ENCODE data around the gene CALY. TPM values are rescaled to one million over a fixed set of nuclear protein-coding genes. Genes with fewer than 3 reads are reported as not detected.

Gene CALY
- total and polyA plus RNA-seq, 12 donors: 0.55 to 30.7 (median 12.4) TPM; not detected in 4

GRCh38 chr10:133349577-133350011, 12.9 kb upstream of the CALY start:
- DNase-seq: no peak
- 66 to 76% (median 72%) methylated on average over 3 to 9 of the region's 9 CpGs for WGBS, 4 donors
- intact Hi-C loops (cut with DNase I): no loop called here
- Histone ChIP-seq H3K4me3 (no peak overlapping the region), H3K27me3 (peaks cover 13% of the 10 kb centered on the region), H3K27ac (no peak overlapping the region), H3K36me3 (replicated peaks in 1 of 2) (no peaks in the 10 kb centered on the region), H3K4me1 (replicated peaks in 1 of 2) (no peaks in the 10 kb centered on the region), H3K9me3 (replicated peaks in 1 of 3) (no peaks in the 10 kb centered on the region)
- TF ChIP-seq POLR2A (IDR thresholded peaks at IDR 0.05): no peak
- TF ChIP-seq, protein P1, sequence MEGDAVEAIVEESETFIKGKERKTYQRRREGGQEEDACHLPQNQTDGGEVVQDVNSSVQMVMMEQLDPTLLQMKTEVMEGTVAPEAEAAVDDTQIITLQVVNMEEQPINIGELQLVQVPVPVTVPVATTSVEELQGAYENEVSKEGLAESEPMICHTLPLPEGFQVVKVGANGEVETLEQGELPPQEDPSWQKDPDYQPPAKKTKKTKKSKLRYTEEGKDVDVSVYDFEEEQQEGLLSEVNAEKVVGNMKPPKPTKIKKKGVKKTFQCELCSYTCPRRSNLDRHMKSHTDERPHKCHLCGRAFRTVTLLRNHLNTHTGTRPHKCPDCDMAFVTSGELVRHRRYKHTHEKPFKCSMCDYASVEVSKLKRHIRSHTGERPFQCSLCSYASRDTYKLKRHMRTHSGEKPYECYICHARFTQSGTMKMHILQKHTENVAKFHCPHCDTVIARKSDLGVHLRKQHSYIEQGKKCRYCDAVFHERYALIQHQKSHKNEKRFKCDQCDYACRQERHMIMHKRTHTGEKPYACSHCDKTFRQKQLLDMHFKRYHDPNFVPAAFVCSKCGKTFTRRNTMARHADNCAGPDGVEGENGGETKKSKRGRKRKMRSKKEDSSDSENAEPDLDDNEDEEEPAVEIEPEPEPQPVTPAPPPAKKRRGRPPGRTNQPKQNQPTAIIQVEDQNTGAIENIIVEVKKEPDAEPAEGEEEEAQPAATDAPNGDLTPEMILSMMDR (IDR thresholded peaks at IDR 0.05): no peak

DNA sequence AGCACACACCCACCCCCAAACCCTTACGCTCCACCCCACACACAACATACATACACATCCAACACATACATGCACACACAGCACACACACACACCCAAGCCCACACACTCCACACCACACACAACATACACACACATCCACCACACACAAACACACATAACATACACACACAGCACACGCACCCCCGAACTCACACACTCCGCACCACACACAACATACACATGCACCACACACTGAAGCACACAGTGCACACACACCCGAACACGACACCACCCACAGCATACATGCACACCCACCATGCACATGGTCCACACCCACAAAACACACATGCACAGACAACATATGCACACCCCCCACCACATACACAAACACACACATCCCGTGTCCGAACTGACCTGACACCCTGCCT, 12.5 kb upstream of the CALY start:
- 79 to 84% (median 83%) methylated on average over 8 of the region's 8 CpGs for WGBS, 4 donors
- Histone ChIP-seq H3K4me1 (replicated peaks in 1 of 2) (no peaks in the 10 kb centered on the region), H3K4me3 (no peak overlapping the region), H3K27me3 (peaks cover 13% of the 10 kb centered on the region), H3K36me3 (replicated peaks in 1 of 2) (no peaks in the 10 kb centered on the region), H3K9me3 (replicated peaks in 1 of 3) (no peaks in the 10 kb centered on the region), H3K27ac (no peak overlapping the region)
- no peak for DNase-seq
- TF ChIP-seq POLR2A (IDR thresholded peaks at IDR 0.05): no peak
- TF ChIP-seq, protein P1 (IDR thresholded peaks at IDR 0.05): no peak
- intact Hi-C loops (cut with DNase I): no loop called here

DNA sequence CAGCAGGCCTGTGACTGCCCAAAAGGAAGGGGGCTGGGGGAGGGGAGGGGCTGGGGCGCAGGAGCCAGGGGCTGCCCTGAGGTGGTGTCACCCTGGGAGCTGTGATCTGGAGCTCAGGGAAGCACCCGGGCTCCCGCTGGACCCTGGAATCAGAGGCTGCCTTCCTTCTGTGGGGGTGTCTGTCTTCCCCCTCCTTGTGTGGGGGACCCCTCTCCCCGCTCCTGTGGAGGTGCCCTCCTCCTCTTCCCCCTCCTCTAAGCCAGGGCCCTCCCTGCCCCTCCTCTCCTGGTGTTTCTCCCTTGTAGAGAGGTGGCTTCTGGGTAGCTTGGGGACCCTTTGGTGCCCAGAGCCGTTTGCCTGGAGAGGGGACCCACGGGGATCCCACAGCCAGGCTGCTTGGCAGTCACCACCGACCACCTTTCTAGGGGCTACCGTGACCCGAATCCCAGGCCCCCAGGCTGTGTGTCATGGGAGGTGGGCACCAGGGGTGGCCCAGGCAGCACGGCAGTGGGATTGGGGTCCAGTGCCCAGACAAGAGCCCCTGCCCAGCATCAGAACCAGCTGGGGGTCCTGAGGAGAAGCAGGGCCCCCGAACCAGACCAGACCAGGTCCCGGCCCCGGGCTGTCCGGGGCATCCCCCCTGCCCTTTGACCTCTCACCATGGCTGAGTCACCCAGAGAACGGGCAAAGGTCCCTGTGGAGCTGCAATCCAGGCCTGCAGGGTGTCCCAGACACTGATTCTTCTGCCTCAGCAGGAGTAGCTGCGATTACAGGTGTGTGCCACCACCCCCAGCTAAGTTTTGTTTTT, 11.2 kb upstream of the CALY start:
- DNase-seq: no peak
- Histone ChIP-seq H3K4me1 (replicated peaks in 1 of 2) (no peaks in the 10 kb centered on the region), H3K27ac (no peak overlapping the region), H3K4me3 (no peak overlapping the region), H3K9me3 (replicated peaks in 1 of 3) (no peaks in the 10 kb centered on the region), H3K27me3 (peaks cover 18% of the 10 kb centered on the region), H3K36me3 (replicated peaks in 1 of 2) (no peaks in the 10 kb centered on the region)
- no peak for TF ChIP-seq POLR2A (IDR thresholded peaks at IDR 0.05)
- TF ChIP-seq, protein P1 (IDR thresholded peaks at IDR 0.05): no peak
- intact Hi-C loops (cut with DNase I): no loop called here
- WGBS, 4 donors: 48 to 65% (median 51%) methylated on average over 4 to 16 of the region's 16 CpGs

DNA sequence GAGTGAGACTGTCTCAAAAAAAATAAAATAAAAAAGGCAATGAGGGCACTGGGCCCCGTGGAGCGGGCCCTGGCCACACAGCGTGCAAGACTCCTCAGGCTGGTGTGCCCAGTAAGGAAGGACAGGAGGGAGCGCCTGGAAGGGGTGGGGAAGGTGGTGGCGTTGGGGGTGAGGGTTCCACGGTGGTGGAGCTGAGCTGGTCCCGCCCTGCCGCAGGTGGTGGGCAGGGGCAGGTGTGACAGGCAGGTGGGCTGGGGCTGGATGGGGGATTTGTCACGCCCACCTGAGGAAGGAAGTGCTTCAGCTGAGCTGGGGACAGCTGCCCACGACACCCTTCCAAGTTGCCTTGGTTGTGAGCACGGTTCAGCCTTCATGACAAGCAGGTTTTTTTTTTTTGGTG, 9.7 kb upstream of the CALY start:
- WGBS, 4 donors: 58 to 68% (median 63%) methylated on average over 9 to 11 of the region's 11 CpGs
- peaks cover 18% of the 10 kb centered on the region for H3K27me3 ChIP-seq
- H3K36me3 ChIP-seq (replicated peaks in 1 of 2): no peaks in the 10 kb centered on the region
- TF ChIP-seq, protein P1 (IDR thresholded peaks at IDR 0.05): no peak
- TF ChIP-seq POLR2A (IDR thresholded peaks at IDR 0.05): no peak
- H3K27ac ChIP-seq: no peak overlapping the region
- DNase-seq: no peak
- intact Hi-C loops (cut with DNase I): no loop called here
- H3K4me3 ChIP-seq: no peak overlapping the region
- H3K4me1 ChIP-seq (replicated peaks in 1 of 2): no peaks in the 10 kb centered on the region
- no peaks in the 10 kb centered on the region for H3K9me3 ChIP-seq (replicated peaks in 1 of 3)
